Activated naive CD8-positive, alpha-beta T cell treated with anti-CD3 and anti-CD28 coated beads, Interleukin-2, amount 10 ng/mL, durations not matched to agents 7 days and 5 days (primary cell): ENCODE results near the gene SKI. TPM values are rescaled to one million over a fixed set of nuclear protein-coding genes. Genes with fewer than 3 reads are reported as not detected.

Experiments used
- ATAC-seq: fragments of 150-1000 bp; cut with Tn5 transposase; one replicate; pipeline ENCODE4 v1.10.0; 2021; ENCODE audit warnings: low read depth, moderate library complexity
- POLR2A ChIA-PET: fragments of 350-600 bp; sonication (Branson Sonifier 250); formaldehyde crosslinking; loops from one replicate; lab custom pipeline; 2021; ENCODE audit warnings: antibody characterized with exemption; lab: Charles Lee
- DNase-seq: peaks from one replicate; pipeline ENCODE4 v3.0.0; 2021
- H3K27ac Mint-ChIP-seq: one replicate; pipeline ENCODE4 v1.8.0; 2022; ENCODE audit warnings: mild to moderate bottlenecking, mixed read lengths
- H3K27me3 Mint-ChIP-seq: one replicate; pipeline ENCODE4 v1.8.0; 2022; ENCODE audit warnings: mild to moderate bottlenecking, moderate library complexity, mixed read lengths
- H3K36me3 Mint-ChIP-seq: one replicate; pipeline ENCODE4 v1.8.0; 2021; ENCODE audit warnings: mild to moderate bottlenecking, mixed read lengths
- H3K4me1 Mint-ChIP-seq: one replicate; pipeline ENCODE4 v1.8.0; 2021; ENCODE audit warnings: mixed read lengths
- H3K4me3 Mint-ChIP-seq: one replicate; pipeline ENCODE4 v1.8.0; 2022; ENCODE audit warnings: mild to moderate bottlenecking, moderate library complexity, mixed read lengths
- H3K9me3 Mint-ChIP-seq: one replicate; pipeline ENCODE4 v1.8.0; 2021; ENCODE audit warnings: mixed read lengths
- total RNA-seq, 2 experiments: library from RNA; stranded (reverse); gene quantifications; one replicate each; pipeline ENCODE4 v1.2.3, GENCODE V29; 2021

The SKI gene
- total RNA-seq, 2 experiments from 2014 or later = 59.3 to 71.6 TPM

- no peak for ATAC-seq
- no peaks in the 10 kb centered on the region for H3K27me3 Mint-ChIP-seq
- H3K27ac Mint-ChIP-seq = no peak overlapping the region
- no peaks in the 10 kb centered on the region for H3K9me3 Mint-ChIP-seq
- H3K4me1 Mint-ChIP-seq = no peaks in the 10 kb centered on the region
- no peak overlapping the region for H3K4me3 Mint-ChIP-seq
- POLR2A ChIA-PET = no interaction called here
- H3K36me3 Mint-ChIP-seq = no peaks in the 10 kb centered on the region
- no peak for DNase-seq
Measured at GRCh38 chr1:2341706-2342383, 113.7 kb downstream of the SKI start.

- H3K27ac Mint-ChIP-seq = no peak overlapping the region
- no peaks in the 10 kb centered on the region for H3K4me1 Mint-ChIP-seq
- H3K4me3 Mint-ChIP-seq = no peak overlapping the region
- POLR2A ChIA-PET = no interaction called here
- H3K27me3 Mint-ChIP-seq = no peaks in the 10 kb centered on the region
- DNase-seq = no peak
- no peaks in the 10 kb centered on the region for H3K36me3 Mint-ChIP-seq
- no peak for ATAC-seq
- no peaks in the 10 kb centered on the region for H3K9me3 Mint-ChIP-seq
Measured at GRCh38 chr1:2342384-2343022, 114.4 kb downstream of the SKI start.

DNA sequence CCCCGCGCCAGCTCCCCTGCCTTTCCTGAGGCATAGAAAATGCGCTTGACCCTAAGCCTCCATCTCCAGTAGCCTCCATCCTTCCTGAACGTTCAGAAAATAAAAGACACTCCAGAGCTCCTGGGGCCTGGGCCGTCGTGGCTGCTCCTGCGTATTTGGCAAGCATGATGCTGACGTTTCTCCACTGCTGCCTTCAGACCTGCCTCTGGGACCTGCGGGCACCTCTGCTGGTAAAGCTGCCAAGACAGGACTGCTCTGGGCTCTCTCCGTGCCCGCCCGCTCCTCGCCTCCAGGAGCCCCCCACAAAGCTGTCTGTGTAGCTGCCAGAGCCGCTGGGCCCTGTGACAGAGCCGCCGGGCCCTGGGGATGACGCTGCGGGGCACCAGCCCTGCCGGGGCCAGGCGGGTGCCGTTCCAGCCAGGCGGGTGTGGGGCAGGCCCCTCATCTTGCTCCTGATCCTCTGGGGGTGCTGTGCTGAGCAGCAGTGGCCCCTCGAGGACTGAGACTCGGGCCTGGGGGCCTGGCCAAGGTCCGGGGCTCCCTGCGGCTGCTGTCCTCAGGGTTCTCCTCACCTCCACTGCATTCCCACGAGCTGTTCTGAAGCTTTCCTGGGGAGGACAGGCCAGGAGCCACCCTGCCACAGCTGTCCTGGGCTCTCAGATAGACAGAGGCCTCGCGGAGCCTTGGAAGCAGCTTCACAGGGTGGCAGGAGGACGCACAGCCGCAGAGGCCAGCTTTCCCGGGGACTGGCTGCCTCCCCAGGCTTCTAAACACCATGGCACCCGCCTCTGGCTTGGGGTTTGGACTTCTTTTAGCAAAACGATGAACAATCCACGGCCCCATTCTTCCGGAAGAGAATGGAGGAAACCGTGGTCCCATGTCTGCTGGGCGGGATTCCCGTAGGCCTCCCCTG is 115.2 kb downstream of the SKI start:
- H3K36me3 Mint-ChIP-seq = no peaks in the 10 kb centered on the region
- H3K27ac Mint-ChIP-seq = no peak overlapping the region
- H3K4me3 Mint-ChIP-seq = no peak overlapping the region
- H3K4me1 Mint-ChIP-seq = no peaks in the 10 kb centered on the region
- H3K9me3 Mint-ChIP-seq = no peaks in the 10 kb centered on the region
- no peaks in the 10 kb centered on the region for H3K27me3 Mint-ChIP-seq
- DNase-seq = no peak
- POLR2A ChIA-PET = no interaction called here
- no peak for ATAC-seq

GRCh38 chr1:2344121-2344681 is 116.1 kb downstream of the SKI start:
- Mint-ChIP-seq H3K4me3 (no peak overlapping the region), H3K27ac (no peak overlapping the region), H3K36me3 (no peaks in the 10 kb centered on the region), H3K9me3 (no peaks in the 10 kb centered on the region), H3K4me1 (no peaks in the 10 kb centered on the region), H3K27me3 (no peaks in the 10 kb centered on the region)
- no peak for DNase-seq
- POLR2A ChIA-PET = no interaction called here
- no peak for ATAC-seq

DNA sequence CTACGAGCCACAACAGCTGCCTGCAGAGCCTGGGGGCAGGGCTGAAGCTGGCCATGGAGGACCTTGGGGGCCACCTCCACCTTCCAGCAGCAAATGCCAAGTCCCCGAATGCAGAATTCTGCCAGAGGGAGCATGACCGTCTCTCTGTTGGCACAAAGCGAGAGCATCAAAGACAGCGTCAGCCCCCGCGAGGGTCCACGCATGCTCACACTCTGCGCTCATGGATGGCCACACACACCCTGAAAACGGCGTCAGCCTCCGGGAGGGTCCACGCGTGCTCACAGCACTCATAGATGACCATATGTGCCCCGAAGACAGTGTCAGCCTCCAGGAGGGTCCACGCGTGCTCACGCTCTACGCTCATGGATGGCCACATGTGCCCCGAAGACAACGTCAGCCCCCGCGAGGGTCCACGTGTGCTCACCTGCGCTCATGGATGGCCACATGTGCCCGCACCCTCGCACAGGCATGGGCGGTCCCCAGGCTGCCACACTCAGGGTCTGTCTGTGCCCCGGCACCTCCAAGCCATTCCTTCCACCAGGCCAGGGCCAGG is 116.7 kb downstream of the SKI start:
- DNase-seq (no peak), ATAC-seq (no peak)
- Mint-ChIP-seq H3K27ac (no peak overlapping the region), H3K4me1 (no peaks in the 10 kb centered on the region), H3K4me3 (no peak overlapping the region), H3K27me3 (no peaks in the 10 kb centered on the region), H3K36me3 (no peaks in the 10 kb centered on the region), H3K9me3 (no peaks in the 10 kb centered on the region)
- POLR2A ChIA-PET = no interaction called here

DNA sequence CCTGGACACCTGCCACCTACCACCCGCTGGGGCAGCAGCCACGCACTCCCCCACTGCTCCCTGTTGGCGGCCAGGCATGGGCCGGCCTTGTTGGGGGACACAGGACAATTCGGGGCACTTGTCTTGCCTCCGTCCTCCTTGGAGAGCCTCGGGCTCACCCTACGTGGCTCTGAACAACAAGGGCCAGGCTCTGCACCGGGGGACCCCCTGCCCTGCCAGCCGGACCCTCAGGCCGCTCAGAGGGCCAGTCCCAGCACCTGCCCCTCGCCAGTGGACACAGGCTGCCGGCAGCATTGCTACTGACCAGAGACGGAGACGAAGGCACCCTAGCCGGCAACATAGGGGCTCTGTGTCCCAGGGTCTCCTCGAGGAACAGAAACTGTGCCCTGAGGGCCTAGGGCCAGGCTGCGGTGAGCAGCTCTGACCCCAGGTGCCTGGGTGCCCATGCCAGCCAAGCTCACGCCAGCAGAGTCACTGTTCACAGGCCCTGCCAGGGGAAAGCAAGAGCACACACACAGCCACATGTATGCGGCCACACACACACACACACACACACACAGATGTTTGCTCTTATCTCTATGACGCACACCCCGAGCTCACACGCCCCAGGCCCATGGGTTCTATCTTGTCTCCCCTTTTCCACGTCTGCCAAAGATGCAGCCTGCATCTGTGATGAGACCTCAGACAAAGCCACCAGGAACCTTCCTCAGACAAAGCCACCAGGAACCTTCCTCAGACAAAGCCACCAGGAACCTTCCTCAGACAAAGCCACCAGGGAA is 117.4 kb downstream of the SKI start:
- H3K27ac Mint-ChIP-seq = no peak overlapping the region
- POLR2A ChIA-PET = no interaction called here
- no peaks in the 10 kb centered on the region for H3K27me3 Mint-ChIP-seq
- H3K9me3 Mint-ChIP-seq = no peaks in the 10 kb centered on the region
- H3K4me1 Mint-ChIP-seq = no peaks in the 10 kb centered on the region
- no peak for DNase-seq
- H3K36me3 Mint-ChIP-seq = no peaks in the 10 kb centered on the region
- H3K4me3 Mint-ChIP-seq = no peak overlapping the region
- ATAC-seq = no peak

DNA sequence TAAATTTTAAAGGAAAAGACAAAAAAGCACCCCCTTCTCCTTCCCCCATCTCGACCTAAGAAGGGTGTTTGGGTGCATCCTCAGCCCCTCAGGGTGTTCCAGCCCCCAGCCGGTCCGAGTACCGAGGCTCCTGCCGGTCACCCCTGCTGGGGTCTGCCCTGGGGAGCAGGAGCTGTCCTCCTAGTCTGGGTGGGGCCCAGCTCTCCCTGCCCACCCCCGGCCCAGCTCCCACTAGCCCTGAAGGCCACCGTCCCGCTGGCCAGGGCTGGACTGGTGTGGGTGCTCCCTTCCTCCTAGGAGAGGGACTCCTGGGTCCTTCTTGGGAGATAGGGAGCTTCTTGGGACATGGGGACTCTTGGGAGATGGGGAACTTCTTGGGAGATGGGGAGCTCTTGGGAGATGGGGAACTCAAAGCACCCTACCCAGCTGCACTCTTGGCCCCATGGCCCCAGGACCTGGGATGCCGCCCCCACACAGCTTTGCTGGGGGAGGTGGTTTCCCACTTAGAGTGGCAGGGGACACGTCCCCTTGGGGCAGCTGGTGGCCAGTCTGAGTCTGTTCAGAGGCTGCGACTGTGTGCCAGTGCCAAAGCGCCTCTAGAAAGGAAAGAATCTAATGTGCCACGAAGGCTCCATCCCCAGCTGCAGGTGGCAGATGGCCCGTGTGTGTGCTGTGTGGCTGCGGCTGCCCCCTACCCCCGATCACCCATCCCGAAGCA is 118.7 kb downstream of the SKI start:
- Mint-ChIP-seq H3K4me1 (no peaks in the 10 kb centered on the region), H3K9me3 (no peaks in the 10 kb centered on the region), H3K4me3 (no peak overlapping the region), H3K36me3 (no peaks in the 10 kb centered on the region), H3K27me3 (no peaks in the 10 kb centered on the region), H3K27ac (no peak overlapping the region)
- no peak for ATAC-seq
- DNase-seq = no peak
- POLR2A ChIA-PET = no interaction called here

- Mint-ChIP-seq H3K4me1 (no peaks in the 10 kb centered on the region), H3K36me3 (no peaks in the 10 kb centered on the region), H3K4me3 (no peak overlapping the region), H3K9me3 (no peaks in the 10 kb centered on the region), H3K27me3 (no peaks in the 10 kb centered on the region), H3K27ac (no peak overlapping the region)
- DNase-seq (no peak), ATAC-seq (no peak)
- POLR2A ChIA-PET = no interaction called here
Measured at GRCh38 chr1:2347409-2347785, 119.3 kb downstream of the SKI start.

- ATAC-seq = no peak
Measured at GRCh38 chr1:2347896-2348295, 119.8 kb downstream of the SKI start.

GRCh38 chr1:2348346-2349325 is 120.5 kb downstream of the SKI start:
- Mint-ChIP-seq H3K27ac (no peak overlapping the region), H3K36me3 (no peaks in the 10 kb centered on the region), H3K27me3 (no peaks in the 10 kb centered on the region), H3K4me1 (no peaks in the 10 kb centered on the region), H3K9me3 (no peaks in the 10 kb centered on the region), H3K4me3 (no peak overlapping the region)
- ATAC-seq = no peak
- POLR2A ChIA-PET = no interaction called here
- no peak for DNase-seq

More at GRCh38 chr1:2347896-2348295, 119.8 kb downstream of the SKI start:
- DNase-seq = no peak
- Mint-ChIP-seq H3K9me3 (no peaks in the 10 kb centered on the region), H3K36me3 (no peaks in the 10 kb centered on the region), H3K4me1 (no peaks in the 10 kb centered on the region), H3K4me3 (no peak overlapping the region), H3K27ac (no peak overlapping the region), H3K27me3 (no peaks in the 10 kb centered on the region)
- POLR2A ChIA-PET = no interaction called here

DNA sequence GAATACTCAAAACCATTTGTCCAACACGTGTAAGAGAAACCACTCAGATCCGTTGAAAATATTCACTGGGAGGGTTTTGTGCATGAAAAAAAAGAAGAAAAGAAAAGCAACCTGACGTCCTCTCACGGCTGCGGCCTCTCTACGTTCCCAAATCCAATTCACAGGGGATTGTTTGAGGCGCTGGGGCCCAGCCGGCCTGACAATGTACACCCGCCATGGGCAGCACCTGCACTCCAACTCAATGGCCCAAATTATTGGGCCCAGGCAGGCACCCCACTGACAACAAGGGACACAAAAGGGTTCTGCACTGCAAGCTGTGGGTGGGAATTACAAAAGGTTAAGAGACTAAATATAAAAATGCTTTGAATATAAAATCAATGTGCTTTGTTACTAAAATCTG is 121.7 kb downstream of the SKI start:
- H3K27ac Mint-ChIP-seq = no peak overlapping the region
- no peaks in the 10 kb centered on the region for H3K27me3 Mint-ChIP-seq
- ATAC-seq = no peak
- no peaks in the 10 kb centered on the region for H3K36me3 Mint-ChIP-seq
- POLR2A ChIA-PET = no interaction called here
- H3K4me1 Mint-ChIP-seq = no peaks in the 10 kb centered on the region
- no peak for DNase-seq
- no peak overlapping the region for H3K4me3 Mint-ChIP-seq
- no peaks in the 10 kb centered on the region for H3K9me3 Mint-ChIP-seq
